HEK293 (cell line): ENCODE measurements around the gene PLCB1.

ENCODE experiments used
- CTCF ChIA-PET: fragments of 350-600 bp; formaldehyde crosslinking; extraction: SDS; loops from one replicate; lab custom pipeline; 2021; ENCODE audit warnings: antibody characterized with exemption; lab: Yijun Ruan, JAX
- POLR2A ChIA-PET: fragments of 300-600 bp; formaldehyde crosslinking; extraction: SDS; loops from one replicate; lab custom pipeline; 2020; ENCODE audit warnings: antibody characterized with exemption, inconsistent platforms; lab: Yijun Ruan, JAX
- H3K27ac ChIP-seq: fragments of 200-500 bp; sonication (Bioruptor generic); 2 replicates; pipeline ENCODE4 v1.5.1; 2014; ENCODE audit warnings: low read depth, low read length, control low read depth, inconsistent platforms; ENCODE audit errors: extremely low read depth
- H3K36me3 ChIP-seq, 2 experiments: fragments of 200-500 bp in 1 of 2; sonication (Bioruptor generic) in 1 of 2; 1 replicate in 1 of 2; 2 replicates in 1 of 2; pipeline ENCODE4 v1.5.1; 2014 to 2017; ENCODE audit warnings: inconsistent platforms in 2 of 2, low read length in 2 of 2; ENCODE audit not compliant: control insufficient read depth in 2 of 2, insufficient read depth in 1 of 2
- H3K4me1 ChIP-seq: fragments of 200-500 bp; sonication (Bioruptor generic); 2 replicates; pipeline ENCODE4 v1.5.1; 2014; ENCODE audit warnings: mild to moderate bottlenecking, low read length, inconsistent platforms; ENCODE audit not compliant: control insufficient read depth, insufficient read depth
- H3K4me3 ChIP-seq: 2 replicates; pipeline ENCODE4 v1.5.1; 2011; ENCODE audit warnings: low read depth, mild to moderate bottlenecking, control low read depth, low read length, moderate library complexity
- H3K9me3 ChIP-seq: fragments of 200-500 bp; sonication (Bioruptor generic); 2 replicates; pipeline ENCODE4 v1.5.1; 2014; ENCODE audit warnings: low read depth, low read length, inconsistent platforms; ENCODE audit not compliant: control insufficient read depth, insufficient read depth
- GLIS1 ChIP-seq: fragments of 450-650 bp; formaldehyde crosslinking; IDR thresholded peaks from 2 replicates; pipeline ENCODE4 v1.5.1; 2016; ENCODE audit warnings: missing biosample characterization, missing genetic modification characterization
- GLIS2 ChIP-seq: fragments of 450-650 bp; formaldehyde crosslinking; IDR thresholded peaks from 2 replicates; pipeline ENCODE4 v1.5.1; 2016; ENCODE audit warnings: missing biosample characterization, missing genetic modification characterization
- HOXC10 ChIP-seq: sonication (generic); formaldehyde crosslinking; IDR thresholded peaks from 2 replicates; pipeline ENCODE4 v1.8.1; 2023; ENCODE audit warnings: mild to moderate bottlenecking, missing genetic modification reagents
- KLF16 ChIP-seq: fragments of 450-650 bp; formaldehyde crosslinking; IDR thresholded peaks from 2 replicates; pipeline ENCODE4 v1.5.1; 2017; ENCODE audit warnings: missing biosample characterization, missing genetic modification characterization
- REPIN1 ChIP-seq: fragments of 450-650 bp; formaldehyde crosslinking; IDR thresholded peaks from 2 replicates; pipeline ENCODE4 v1.5.1; 2017; ENCODE audit warnings: missing biosample characterization, missing genetic modification characterization, low read depth
- ZFP69B ChIP-seq: fragments of 450-650 bp; formaldehyde crosslinking; IDR thresholded peaks from 2 replicates; pipeline ENCODE4 v1.5.1; 2016; ENCODE audit warnings: missing biosample characterization, missing genetic modification characterization
- ZNF239 ChIP-seq: fragments of 450-650 bp; formaldehyde crosslinking; IDR thresholded peaks from 2 replicates; pipeline ENCODE4 v1.5.1; 2016; ENCODE audit warnings: missing biosample characterization, missing genetic modification characterization
- ZNF302 ChIP-seq: fragments of 450-650 bp; formaldehyde crosslinking; IDR thresholded peaks from 2 replicates; pipeline ENCODE4 v1.5.1; 2016; ENCODE audit warnings: missing biosample characterization, missing genetic modification characterization, low read depth
- ZNF560 ChIP-seq: fragments of 450-650 bp; formaldehyde crosslinking; IDR thresholded peaks from 2 replicates; pipeline ENCODE4 v1.5.1; 2017; ENCODE audit warnings: missing biosample characterization, missing genetic modification characterization, borderline replicate concordance
- ZNF626 ChIP-seq: fragments of 450-650 bp; sonication (Bioruptor Pico); formaldehyde crosslinking; IDR thresholded peaks from 2 replicates; pipeline ENCODE4 v1.5.1; 2018; ENCODE audit warnings: missing biosample characterization, missing genetic modification characterization, inconsistent platforms
- ZNF76 ChIP-seq: fragments of 450-650 bp; formaldehyde crosslinking; IDR thresholded peaks from 2 replicates; pipeline ENCODE4; 2016; ENCODE audit warnings: low read depth, missing biosample characterization, missing genetic modification characterization, borderline replicate concordance
- ZNF777 ChIP-seq: fragments of 450-650 bp; formaldehyde crosslinking; IDR thresholded peaks from 2 replicates; pipeline ENCODE4 v1.5.1; 2017; ENCODE audit warnings: missing biosample characterization, missing genetic modification characterization, borderline replicate concordance
- ZNF843 ChIP-seq: fragments of 450-650 bp; formaldehyde crosslinking; IDR thresholded peaks from 2 replicates; pipeline ENCODE4 v1.5.1; 2016; ENCODE audit warnings: missing biosample characterization, missing genetic modification characterization
- TF ChIP-seq, protein P1 (sequence below): fragments of 450-650 bp; formaldehyde crosslinking; conservative IDR thresholded peaks from 2 replicates; pipeline ENCODE4 v1.5.1; 2016; ENCODE audit warnings: low read depth, missing biosample characterization, missing genetic modification characterization
- TF ChIP-seq, protein P2 (sequence below): fragments of 450-650 bp; formaldehyde crosslinking; IDR thresholded peaks from 2 replicates; pipeline ENCODE4 v1.5.1; 2016; ENCODE audit warnings: missing biosample characterization, missing genetic modification characterization, borderline replicate concordance
- TF ChIP-seq, protein P3 (sequence below): fragments of 450-650 bp; formaldehyde crosslinking; IDR thresholded peaks from 2 replicates; pipeline ENCODE4 v1.5.1; 2016; ENCODE audit warnings: missing biosample characterization, missing genetic modification characterization
- TF ChIP-seq, protein P4 (sequence below): fragments of 450-650 bp; formaldehyde crosslinking; IDR thresholded peaks from 2 replicates; pipeline ENCODE4 v1.5.1; 2016; ENCODE audit warnings: missing biosample characterization, missing genetic modification characterization

PLCB1 gene

DNA sequence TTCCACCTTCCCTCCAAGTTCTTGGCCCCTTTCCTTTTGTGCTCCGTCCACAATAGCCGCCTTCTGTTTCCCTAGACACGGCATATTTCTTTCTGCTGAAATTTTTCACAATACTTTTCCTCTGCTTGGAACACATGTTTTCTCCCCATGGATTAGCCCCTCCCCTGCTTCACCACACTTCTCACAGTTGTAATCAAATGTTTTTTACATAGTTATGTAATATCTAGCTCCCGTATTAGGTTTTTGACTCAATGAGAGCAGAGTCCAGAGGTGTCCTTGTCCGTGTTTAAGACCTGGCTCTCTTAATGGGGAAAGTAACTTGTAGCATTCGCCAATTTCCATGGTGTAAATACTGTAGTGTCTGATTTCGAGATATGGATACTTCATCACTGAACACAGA lies 34.7 kb downstream of the PLCB1 start:
- CTCF ChIA-PET = interaction anchor here (0.6 kb wide), 2 partner anchors 144 to 190 kb away, joined by 3 to 4 read pairs; no protein-coding TSS in a partner anchor
- POLR2A ChIA-PET = no interaction called here
- TF ChIP-seq, protein P1, sequence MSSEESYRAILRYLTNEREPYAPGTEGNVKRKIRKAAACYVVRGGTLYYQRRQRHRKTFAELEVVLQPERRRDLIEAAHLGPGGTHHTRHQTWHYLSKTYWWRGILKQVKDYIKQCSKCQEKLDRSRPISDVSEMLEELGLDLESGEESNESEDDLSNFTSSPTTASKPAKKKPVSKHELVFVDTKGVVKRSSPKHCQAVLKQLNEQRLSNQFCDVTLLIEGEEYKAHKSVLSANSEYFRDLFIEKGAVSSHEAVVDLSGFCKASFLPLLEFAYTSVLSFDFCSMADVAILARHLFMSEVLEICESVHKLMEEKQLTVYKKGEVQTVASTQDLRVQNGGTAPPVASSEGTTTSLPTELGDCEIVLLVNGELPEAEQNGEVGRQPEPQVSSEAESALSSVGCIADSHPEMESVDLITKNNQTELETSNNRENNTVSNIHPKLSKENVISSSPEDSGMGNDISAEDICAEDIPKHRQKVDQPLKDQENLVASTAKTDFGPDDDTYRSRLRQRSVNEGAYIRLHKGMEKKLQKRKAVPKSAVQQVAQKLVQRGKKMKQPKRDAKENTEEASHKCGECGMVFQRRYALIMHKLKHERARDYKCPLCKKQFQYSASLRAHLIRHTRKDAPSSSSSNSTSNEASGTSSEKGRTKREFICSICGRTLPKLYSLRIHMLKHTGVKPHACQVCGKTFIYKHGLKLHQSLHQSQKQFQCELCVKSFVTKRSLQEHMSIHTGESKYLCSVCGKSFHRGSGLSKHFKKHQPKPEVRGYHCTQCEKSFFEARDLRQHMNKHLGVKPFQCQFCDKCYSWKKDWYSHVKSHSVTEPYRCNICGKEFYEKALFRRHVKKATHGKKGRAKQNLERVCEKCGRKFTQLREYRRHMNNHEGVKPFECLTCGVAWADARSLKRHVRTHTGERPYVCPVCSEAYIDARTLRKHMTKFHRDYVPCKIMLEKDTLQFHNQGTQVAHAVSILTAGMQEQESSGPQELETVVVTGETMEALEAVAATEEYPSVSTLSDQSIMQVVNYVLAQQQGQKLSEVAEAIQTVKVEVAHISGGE (tag by site-specific recombination) = no peak
- TF ChIP-seq, protein P2, sequence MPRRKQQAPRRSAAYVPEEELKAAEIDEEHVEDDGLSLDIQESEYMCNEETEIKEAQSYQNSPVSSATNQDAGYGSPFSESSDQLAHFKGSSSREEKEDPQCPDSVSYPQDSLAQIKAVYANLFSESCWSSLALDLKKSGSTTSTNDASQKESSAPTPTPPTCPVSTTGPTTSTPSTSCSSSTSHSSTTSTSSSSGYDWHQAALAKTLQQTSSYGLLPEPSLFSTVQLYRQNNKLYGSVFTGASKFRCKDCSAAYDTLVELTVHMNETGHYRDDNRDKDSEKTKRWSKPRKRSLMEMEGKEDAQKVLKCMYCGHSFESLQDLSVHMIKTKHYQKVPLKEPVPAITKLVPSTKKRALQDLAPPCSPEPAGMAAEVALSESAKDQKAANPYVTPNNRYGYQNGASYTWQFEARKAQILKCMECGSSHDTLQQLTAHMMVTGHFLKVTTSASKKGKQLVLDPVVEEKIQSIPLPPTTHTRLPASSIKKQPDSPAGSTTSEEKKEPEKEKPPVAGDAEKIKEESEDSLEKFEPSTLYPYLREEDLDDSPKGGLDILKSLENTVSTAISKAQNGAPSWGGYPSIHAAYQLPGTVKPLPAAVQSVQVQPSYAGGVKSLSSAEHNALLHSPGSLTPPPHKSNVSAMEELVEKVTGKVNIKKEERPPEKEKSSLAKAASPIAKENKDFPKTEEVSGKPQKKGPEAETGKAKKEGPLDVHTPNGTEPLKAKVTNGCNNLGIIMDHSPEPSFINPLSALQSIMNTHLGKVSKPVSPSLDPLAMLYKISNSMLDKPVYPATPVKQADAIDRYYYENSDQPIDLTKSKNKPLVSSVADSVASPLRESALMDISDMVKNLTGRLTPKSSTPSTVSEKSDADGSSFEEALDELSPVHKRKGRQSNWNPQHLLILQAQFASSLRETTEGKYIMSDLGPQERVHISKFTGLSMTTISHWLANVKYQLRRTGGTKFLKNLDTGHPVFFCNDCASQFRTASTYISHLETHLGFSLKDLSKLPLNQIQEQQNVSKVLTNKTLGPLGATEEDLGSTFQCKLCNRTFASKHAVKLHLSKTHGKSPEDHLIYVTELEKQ (tag by site-specific recombination) = no peak
- no peak for TF ChIP-seq ZNF302 (tag by site-specific recombination)
- TF ChIP-seq, all 188 proteins: peak for 0
- no peaks in the 10 kb centered on the region for H3K9me3 ChIP-seq
- no peak overlapping the region for H3K4me3 ChIP-seq
- no peaks in the 10 kb centered on the region for H3K4me1 ChIP-seq
- no peak overlapping the region for H3K27ac ChIP-seq
- no peaks in the 10 kb centered on the region for H3K36me3 ChIP-seq

DNA sequence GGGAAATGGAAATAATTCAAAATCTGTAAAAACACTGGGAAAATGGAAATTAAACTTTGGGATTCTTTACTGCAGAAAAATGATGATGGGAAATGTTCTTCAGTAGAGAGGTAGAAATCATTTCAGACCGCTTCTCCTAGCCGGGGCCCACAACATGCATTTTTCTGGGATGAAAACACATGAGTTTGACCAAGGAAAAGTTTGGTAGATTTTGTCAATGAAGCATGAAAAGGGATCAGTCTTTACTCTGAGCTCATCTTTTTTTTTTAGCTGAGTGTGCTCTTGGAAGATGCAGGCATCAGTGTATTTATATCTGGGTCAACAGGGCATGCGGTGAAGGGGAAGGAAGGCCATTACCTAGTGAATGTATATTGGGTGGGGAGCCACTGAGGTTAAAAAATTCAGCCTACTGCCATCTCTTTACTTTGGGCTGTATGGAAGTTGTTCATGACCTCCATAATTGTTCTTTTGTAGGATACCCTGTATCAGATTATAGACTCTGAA lies 36.8 kb downstream of the PLCB1 start:
- Histone ChIP-seq H3K4me1 (no peaks in the 10 kb centered on the region), H3K27ac (no peak overlapping the region), H3K4me3 (no peak overlapping the region), H3K36me3 (peaks cover 0 to 5% of the 10 kb centered on the region in 2 experiments; a peak in 1 of 3 replicates), H3K9me3 (no peaks in the 10 kb centered on the region)
- no peak for TF ChIP-seq ZNF76 (tag by site-specific recombination)
- no peak for TF ChIP-seq HOXC10
- TF ChIP-seq ZNF560 (tag by site-specific recombination) = no peak
- no peak for TF ChIP-seq ZNF239 (tag by site-specific recombination)
- TF ChIP-seq ZNF777 (tag by site-specific recombination) = no peak
- TF ChIP-seq, protein P3, sequence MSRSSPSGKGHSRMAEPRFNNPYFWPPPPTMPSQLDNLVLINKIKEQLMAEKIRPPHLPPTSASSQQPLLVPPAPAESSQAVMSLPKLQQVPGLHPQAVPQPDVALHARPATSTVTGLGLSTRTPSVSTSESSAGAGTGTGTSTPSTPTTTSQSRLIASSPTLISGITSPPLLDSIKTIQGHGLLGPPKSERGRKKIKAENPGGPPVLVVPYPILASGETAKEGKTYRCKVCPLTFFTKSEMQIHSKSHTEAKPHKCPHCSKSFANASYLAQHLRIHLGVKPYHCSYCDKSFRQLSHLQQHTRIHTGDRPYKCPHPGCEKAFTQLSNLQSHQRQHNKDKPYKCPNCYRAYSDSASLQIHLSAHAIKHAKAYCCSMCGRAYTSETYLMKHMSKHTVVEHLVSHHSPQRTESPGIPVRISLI (tag by site-specific recombination) = no peak
- TF ChIP-seq KLF16 (tag by site-specific recombination) = no peak
- no peak for TF ChIP-seq ZNF626
- TF ChIP-seq, protein P4, sequence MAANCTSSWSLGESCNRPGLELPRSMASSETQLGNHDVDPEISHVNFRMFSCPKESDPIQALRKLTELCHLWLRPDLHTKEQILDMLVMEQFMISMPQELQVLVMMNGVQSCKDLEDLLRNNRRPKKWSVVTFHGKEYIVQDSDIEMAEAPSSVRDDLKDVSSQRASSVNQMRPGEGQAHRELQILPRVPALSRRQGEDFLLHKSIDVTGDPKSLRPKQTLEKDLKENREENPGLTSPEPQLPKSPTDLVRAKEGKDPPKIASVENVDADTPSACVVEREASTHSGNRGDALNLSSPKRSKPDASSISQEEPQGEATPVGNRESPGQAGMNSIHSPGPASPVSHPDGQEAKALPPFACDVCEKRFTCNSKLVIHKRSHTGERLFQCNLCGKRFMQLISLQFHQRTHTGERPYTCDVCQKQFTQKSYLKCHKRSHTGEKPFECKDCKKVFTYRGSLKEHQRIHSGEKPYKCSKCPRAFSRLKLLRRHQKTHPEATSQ (tag by site-specific recombination) = no peak
- TF ChIP-seq ZNF843 (tag by site-specific recombination) = no peak
- TF ChIP-seq REPIN1 (tag by site-specific recombination) = no peak
- TF ChIP-seq GLIS1 (tag by site-specific recombination) = no peak
- TF ChIP-seq ZFP69B = no peak
- TF ChIP-seq GLIS2 = no peak
- POLR2A ChIA-PET = no interaction called here
- CTCF ChIA-PET = no interaction called here
